Small intestine (tissue), 7 donors: ENCODE measurements around the gene CNNM1. TPM values are rescaled to one million over a fixed set of nuclear protein-coding genes. Genes with fewer than 3 reads are reported as not detected.

Source experiments
- DNase-seq, 2 donors: peaks; one replicate each; pipeline versions ENCODE4 v3.0.0 to v3.0.0-alpha.2; 2013
- FAIRE-seq: peaks from 2 replicates; lab custom pipeline; 2012; peaks lifted over from hg19 to GRCh38; lab: Jason Lieb, UNC
- H3K27ac ChIP-seq, 3 donors: one replicate each; pipeline ENCODE4 v1.5.1; 2013; ENCODE audit warnings: low read length in 2 of 3, mild to moderate bottlenecking in 2 of 3, control low read depth in 1 of 3, inconsistent platforms in 1 of 3, low read depth in 1 of 3, moderate library complexity in 1 of 3
- H3K27me3 ChIP-seq, 3 donors: one replicate each; pipeline ENCODE4 v1.6.1; 2013; ENCODE audit warnings: low read length in 3 of 3, inconsistent platforms in 1 of 3; ENCODE audit not compliant: control insufficient read depth in 3 of 3, insufficient read depth in 3 of 3
- H3K36me3 ChIP-seq, 3 donors: one replicate each; pipeline ENCODE4 v1.6.1; 2013; ENCODE audit warnings: low read length in 3 of 3, inconsistent platforms in 1 of 3, low read depth in 1 of 3, mild to moderate bottlenecking in 1 of 3, moderate library complexity in 1 of 3; ENCODE audit not compliant: control insufficient read depth in 3 of 3, insufficient read depth in 2 of 3
- H3K4me1 ChIP-seq, 3 donors: one replicate each; pipeline ENCODE4 v1.6.1; 2013; ENCODE audit warnings: low read length in 2 of 3, inconsistent platforms in 1 of 3, low read depth in 1 of 3, mild to moderate bottlenecking in 1 of 3, moderate library complexity in 1 of 3; ENCODE audit not compliant: control insufficient read depth in 3 of 3, insufficient read depth in 2 of 3
- H3K4me3 ChIP-seq, 3 donors: one replicate each; pipeline ENCODE4 v1.5.1; 2013; ENCODE audit warnings: low read length in 3 of 3, control low read depth in 1 of 3, inconsistent platforms in 1 of 3, low read depth in 1 of 3, mild to moderate bottlenecking in 1 of 3, moderate library complexity in 1 of 3
- H3K9me3 ChIP-seq, 2 donors: one replicate each; pipeline ENCODE4 v1.6.1; 2013; ENCODE audit warnings: low read depth in 1 of 2, low read length in 1 of 2; ENCODE audit not compliant: control insufficient read depth in 2 of 2, insufficient read depth in 1 of 2
- WGBS, 3 donors: extraction: QIAGEN DNeasy Blood & Tissue Kit; methylation state at CpG; one replicate each; pipeline ENCODE4 v1.1.7; 2013; 5-methylcytosine and 5-hydroxymethylcytosine counted together
- polyA plus RNA-seq, 4 donors: library from polyadenylated mRNA; stranded (reverse) in 3 of 4; unstranded in 1 of 4; fragments of 200-250 nt in 3 of 4; fragments of 120-200 nt in 1 of 4; gene quantifications; one replicate each; pipeline versions ENCODE4 v1.2.1 to v1.2.3, GENCODE V29; 2013
- donor health status: healthy with polysubstance abuse.
- donor health status: control.
- donor health status: control.
- donor health status: Bipolar disorder and iron deficiency.
- donor health status: healthy.

The CNNM1 gene
- polyA plus RNA-seq, 4 donors = 0.63 to 0.64 TPM; not detected in 2

DNA sequence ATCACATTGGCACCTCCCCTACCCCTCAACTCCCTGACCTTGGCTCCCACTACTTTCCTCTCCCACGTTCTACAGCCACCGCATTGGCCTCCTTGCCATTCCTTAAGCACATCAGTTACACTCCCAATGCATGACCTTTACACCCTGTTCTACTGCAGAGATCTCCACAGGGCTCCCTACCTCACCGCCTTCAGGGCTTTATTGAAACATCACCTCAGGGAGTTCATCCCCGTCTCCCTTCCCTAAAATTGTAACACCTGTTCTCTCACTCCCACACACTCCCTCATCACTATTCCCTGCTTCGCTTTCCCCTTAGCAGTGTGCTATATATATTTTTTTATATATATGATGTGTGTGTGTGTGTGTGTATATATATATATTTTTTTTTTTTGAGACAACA lies 18.5 kb downstream of the CNNM1 start:
- Histone ChIP-seq H3K4me1 (no peaks in the 10 kb centered on the region), H3K36me3 (no peaks in the 10 kb centered on the region), H3K27me3 (peaks cover 0 to 2% (median 0%) of the 10 kb centered on the region in 3 donors), H3K27ac (no peak overlapping the region), H3K4me3 (no peak overlapping the region), H3K9me3 (no peaks in the 10 kb centered on the region)
- 65 to 80% (median 76%) methylated on average over 5 of the region's 5 CpGs for WGBS, 3 donors
- DNase-seq (no peak), FAIRE-seq (no peak)

DNA sequence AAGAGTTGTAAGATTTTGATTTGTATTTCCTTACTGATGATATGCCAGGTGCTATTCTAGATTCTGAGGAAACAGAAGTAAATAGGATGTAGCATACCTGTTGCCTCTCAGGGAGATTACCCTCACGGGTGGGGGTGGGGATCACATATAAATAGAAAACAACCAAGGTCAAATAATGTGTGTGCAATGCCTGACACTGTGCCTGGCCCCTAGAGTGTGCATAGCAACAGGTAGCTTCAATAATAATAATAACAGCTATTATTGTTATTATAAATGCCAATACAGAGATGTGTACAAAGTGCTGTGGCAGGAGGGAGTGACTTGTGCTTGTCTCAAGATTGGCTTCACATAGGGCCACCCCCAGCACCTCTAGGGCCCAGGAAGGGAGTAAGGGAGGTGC lies 24.0 kb downstream of the CNNM1 start:
- H3K9me3 ChIP-seq = no peaks in the 10 kb centered on the region
- H3K27me3 ChIP-seq = peaks cover 0 to 5% (median 0%) of the 10 kb centered on the region in 3 donors
- no peaks in the 10 kb centered on the region for H3K4me1 ChIP-seq
- H3K4me3 ChIP-seq = no peak overlapping the region
- WGBS, 3 donors = 45 to 84% (median 65%) methylated on average over 1 of the region's 1 CpG
- DNase-seq (no peak), FAIRE-seq (no peak)
- H3K27ac ChIP-seq = no peak overlapping the region
- no peaks in the 10 kb centered on the region for H3K36me3 ChIP-seq

- no peaks in the 10 kb centered on the region for H3K36me3 ChIP-seq
- no peaks in the 10 kb centered on the region for H3K4me1 ChIP-seq
- no peak overlapping the region for H3K4me3 ChIP-seq
- FAIRE-seq (no peak), DNase-seq (no peak)
- WGBS, 3 donors = 17 to 49% (median 32%) methylated on average over 3 of the region's 3 CpGs
- no peak overlapping the region for H3K27ac ChIP-seq
- peaks cover 0 to 5% (median 0%) of the 10 kb centered on the region in 3 donors for H3K27me3 ChIP-seq
- no peaks in the 10 kb centered on the region for H3K9me3 ChIP-seq
These were observed 28.5 kb downstream of the CNNM1 start for GRCh38 chr10:99357691-99358090.

- WGBS, 3 donors = 5 to 62% (median 15%) methylated on average over 1 of the region's 1 CpG
- no peaks in the 10 kb centered on the region for H3K9me3 ChIP-seq
- no peak overlapping the region for H3K27ac ChIP-seq
- no peak for DNase-seq
- H3K4me1 ChIP-seq = no peaks in the 10 kb centered on the region
- H3K4me3 ChIP-seq = no peak overlapping the region
- H3K36me3 ChIP-seq = no peaks in the 10 kb centered on the region
- FAIRE-seq = no peak
- H3K27me3 ChIP-seq = peaks cover 0 to 5% (median 0%) of the 10 kb centered on the region in 3 donors
These were observed 28.9 kb downstream of the CNNM1 start for GRCh38 chr10:99358101-99358500.

- Histone ChIP-seq H3K27me3 (peaks cover 0 to 3% (median 0%) of the 10 kb centered on the region in 3 donors), H3K36me3 (no peaks in the 10 kb centered on the region), H3K4me3 (no peak overlapping the region), H3K4me1 (no peaks in the 10 kb centered on the region), H3K27ac (no peak overlapping the region), H3K9me3 (no peaks in the 10 kb centered on the region)
- DNase-seq (no peak), FAIRE-seq (no peak)
- 72 to 77% (median 75%) methylated on average over 5 of the region's 5 CpGs for WGBS, 3 donors
These were observed 31.8 kb downstream of the CNNM1 start for GRCh38 chr10:99360934-99361333.

GRCh38 chr10:99364125-99364524 lies 35.0 kb downstream of the CNNM1 start:
- Histone ChIP-seq H3K4me3 (no peak overlapping the region), H3K4me1 (no peaks in the 10 kb centered on the region), H3K27me3 (peaks cover 0 to 9% (median 0%) of the 10 kb centered on the region in 3 donors), H3K27ac (no peak overlapping the region), H3K9me3 (no peaks in the 10 kb centered on the region), H3K36me3 (no peaks in the 10 kb centered on the region)
- FAIRE-seq (no peak), DNase-seq (no peak)
- WGBS, 3 donors = 76 to 83% (median 82%) methylated on average over 4 of the region's 4 CpGs

DNA sequence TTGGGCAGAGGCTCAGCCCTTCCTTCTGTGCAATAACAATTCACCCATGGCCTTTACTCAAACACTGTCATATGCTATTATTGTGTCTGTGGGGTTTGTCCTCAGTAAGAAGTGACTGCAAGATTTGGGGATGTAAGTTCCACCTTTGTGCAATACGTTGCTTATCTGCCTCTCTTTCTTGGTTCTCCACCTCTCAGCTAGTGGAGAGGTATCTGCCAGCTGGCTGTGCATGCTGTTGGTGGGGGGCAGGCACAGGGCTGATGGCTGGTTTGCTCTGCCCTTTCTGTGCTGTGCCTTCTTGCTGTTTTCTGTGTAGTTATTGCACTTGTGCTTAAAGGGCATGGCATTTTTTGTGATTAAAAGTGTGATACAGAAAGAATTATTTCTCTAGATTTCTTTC lies 36.2 kb downstream of the CNNM1 start:
- Histone ChIP-seq H3K36me3 (no peaks in the 10 kb centered on the region), H3K27me3 (peaks cover 0 to 12% (median 3%) of the 10 kb centered on the region in 3 donors), H3K27ac (no peak overlapping the region), H3K4me3 (no peak overlapping the region), H3K4me1 (no peaks in the 10 kb centered on the region), H3K9me3 (no peaks in the 10 kb centered on the region)
- 8 to 34% (median 24%) methylated on average over 1 of the region's 1 CpG for WGBS, 3 donors
- FAIRE-seq (no peak), DNase-seq (no peak)

DNA sequence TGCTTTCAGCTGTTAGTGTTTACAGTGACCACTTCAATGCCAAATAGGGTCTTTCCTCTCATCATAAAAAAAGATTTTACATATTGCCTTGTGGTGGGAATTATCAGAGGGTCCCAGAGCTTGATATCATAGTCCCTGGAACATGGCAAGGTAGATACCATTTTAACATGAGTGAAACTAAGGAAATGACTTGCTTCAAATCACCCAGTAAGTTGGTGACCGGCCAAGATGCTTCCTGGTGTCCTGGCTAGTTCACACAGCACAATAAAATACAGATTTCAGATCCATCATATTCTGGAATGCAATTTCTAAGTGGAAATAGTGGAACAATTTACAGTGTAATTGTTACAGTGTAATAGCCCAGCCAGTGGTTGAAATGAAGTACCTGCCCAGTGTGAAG lies 36.6 kb downstream of the CNNM1 start:
- Histone ChIP-seq H3K36me3 (no peaks in the 10 kb centered on the region), H3K27me3 (peaks cover 0 to 13% (median 3%) of the 10 kb centered on the region in 3 donors), H3K9me3 (no peaks in the 10 kb centered on the region), H3K4me3 (no peak overlapping the region), H3K4me1 (no peaks in the 10 kb centered on the region), H3K27ac (no peak overlapping the region)
- no peak for FAIRE-seq
- DNase-seq = no peak
- 66 to 81% (median 67%) methylated on average over 1 of the region's 1 CpG for WGBS, 3 donors

GRCh38 chr10:99366666-99367065 lies 37.5 kb downstream of the CNNM1 start:
- Histone ChIP-seq H3K4me3 (no peak overlapping the region), H3K27ac (no peak overlapping the region), H3K4me1 (no peaks in the 10 kb centered on the region), H3K36me3 (no peaks in the 10 kb centered on the region), H3K9me3 (no peaks in the 10 kb centered on the region), H3K27me3 (peaks cover 0 to 13% (median 3%) of the 10 kb centered on the region in 3 donors)
- DNase-seq = no peak
- 76 to 92% (median 84%) methylated on average over 2 of the region's 2 CpGs for WGBS, 3 donors
- FAIRE-seq = no peak
